T-helper 1 cell (primary cell): ENCODE measurements around the gene SGCB.

ENCODE experiments used
- DNase-seq, 5 donors: peaks; one replicate each; pipeline ENCODE4 v3.0.0-alpha.2; 2012 to 2020

SGCB gene

DNA sequence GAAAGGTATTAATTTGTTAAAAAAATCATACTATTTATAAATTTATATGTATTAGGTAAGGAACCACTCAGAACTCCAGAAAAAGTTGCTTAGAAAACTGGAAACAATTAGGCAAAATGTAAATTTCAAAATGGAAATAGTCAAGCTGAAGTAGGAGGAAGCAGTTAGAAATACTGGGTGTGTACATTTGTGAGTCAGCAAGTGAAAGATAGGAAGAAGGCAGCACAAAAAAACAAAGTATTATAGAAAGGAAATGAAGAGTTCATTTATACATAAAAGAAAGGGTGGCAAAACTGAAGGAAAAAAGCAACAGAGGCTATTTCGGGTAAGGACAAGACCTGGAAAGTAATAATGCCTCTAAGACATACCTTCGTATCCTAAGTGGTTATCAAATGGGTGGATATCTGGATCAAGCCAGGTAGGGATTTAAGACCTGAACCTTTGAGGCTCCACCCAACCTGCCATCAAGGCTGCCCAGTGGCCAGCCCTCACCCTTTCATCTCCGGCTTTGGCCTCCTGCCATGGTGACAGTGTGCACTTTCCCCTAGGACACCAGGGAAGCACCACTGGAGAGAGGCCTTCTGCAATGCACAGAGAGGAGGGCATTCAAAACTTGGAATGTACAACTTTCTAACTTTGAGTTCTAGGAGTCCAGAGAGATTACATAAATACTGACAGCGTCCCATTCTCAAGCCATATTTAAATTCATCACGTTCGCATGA lies 18.0 kb downstream of the SGCB start, which contains the start of gene LRRC66:
LRRC66 (minus strand) TSS at position 428 of the 722 bp plus-strand sequence. CDS start 2,750 bp downstream, outside the sequence.
- no peak for DNase-seq

DNA sequence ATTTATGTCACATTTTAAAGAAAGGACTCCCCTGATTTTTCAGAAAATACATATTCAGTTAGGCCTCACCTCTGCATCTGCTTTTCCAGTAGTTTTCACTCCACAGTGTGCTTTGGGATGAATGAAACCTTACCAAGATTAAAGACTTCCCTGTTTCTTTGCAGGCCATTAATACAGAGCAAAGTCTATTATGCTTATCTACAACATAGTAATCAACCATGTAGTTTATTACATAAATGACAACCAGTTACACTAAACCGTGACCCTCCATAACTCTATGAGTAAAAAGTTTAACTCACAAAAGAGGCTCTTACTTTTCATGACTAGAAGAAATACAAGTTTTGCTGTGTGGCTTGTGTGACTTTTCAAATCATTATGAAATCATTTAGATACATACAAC lies 20.3 kb downstream of the SGCB start:
- DNase-seq = no peak

DNA sequence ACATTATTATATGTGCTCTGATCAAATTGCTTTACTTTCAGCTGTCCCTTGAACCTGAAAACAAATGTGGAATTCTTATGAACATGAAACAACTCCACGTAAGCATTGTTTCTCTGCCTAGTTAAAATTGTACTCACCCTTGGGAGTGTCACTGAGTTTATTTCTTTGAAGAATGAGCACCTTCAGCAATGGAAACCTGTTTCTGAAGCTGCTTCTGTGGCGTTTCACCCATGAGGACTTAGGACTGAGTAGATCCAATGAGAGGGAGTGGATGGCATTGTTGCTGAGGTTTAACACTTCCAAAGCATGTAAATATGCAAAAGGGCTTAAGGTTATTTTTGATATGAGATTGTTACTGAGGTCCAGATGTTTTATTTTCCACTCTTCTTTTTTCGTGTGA lies 21.1 kb downstream of the SGCB start:
- DNase-seq = no peak

DNA sequence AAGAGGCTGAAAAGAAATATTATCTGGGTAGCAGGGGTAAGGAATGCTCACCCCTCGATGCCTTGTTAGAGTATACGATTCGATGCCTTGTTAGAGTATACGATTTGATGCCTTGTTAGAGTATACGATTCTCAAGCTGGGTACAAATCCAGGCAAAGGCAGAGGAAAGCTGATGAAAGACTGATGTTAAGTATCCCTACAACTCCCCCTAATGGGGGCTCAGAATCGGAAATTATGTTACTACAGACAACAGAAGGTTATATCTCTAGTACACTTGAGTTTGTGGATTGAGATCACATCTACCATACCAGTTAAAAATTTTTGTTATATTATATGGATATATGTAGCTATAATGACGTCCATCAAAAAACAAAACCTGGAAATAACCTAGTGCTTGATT lies 22.7 kb downstream of the SGCB start:
- no peak for DNase-seq

DNA sequence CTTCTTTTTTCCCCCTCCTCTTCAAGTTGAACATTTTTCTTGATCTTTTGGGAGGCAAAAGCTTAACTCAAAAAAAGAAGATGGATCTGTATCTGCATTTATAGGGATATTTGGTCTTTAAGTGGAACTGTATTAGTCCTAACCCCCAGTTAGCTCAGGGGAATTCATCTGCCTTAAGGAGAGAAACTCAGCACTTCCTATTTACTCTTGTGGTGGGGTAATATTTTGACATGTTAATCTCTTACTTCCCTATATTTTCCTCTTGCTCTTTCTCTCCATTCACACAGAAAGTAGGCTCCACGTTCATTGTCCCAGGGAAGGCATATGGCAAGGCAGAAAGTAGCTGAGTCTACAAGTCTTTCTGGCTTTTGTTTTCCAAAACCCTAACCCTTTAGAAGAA lies 23.2 kb downstream of the SGCB start:
- no peak for DNase-seq

DNA sequence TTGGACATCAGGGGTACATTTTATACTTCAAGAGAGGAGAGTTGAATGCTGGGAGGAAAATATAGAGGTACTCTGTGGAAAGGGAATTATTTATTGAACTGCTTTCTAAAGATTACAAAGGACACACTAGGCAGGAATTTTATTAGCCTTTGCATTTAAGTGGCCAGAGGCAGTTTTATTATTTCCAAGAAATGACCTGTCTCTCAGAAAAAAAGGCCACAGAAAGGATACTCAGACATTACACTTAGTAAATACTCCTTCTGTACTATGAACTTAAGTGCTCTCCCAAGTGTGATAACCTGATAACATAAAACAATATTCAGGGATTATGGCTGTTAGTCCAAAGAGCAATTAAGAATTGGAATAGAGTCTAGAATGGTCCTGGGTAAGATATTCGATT lies 25.4 kb downstream of the SGCB start:
- no peak for DNase-seq

DNA sequence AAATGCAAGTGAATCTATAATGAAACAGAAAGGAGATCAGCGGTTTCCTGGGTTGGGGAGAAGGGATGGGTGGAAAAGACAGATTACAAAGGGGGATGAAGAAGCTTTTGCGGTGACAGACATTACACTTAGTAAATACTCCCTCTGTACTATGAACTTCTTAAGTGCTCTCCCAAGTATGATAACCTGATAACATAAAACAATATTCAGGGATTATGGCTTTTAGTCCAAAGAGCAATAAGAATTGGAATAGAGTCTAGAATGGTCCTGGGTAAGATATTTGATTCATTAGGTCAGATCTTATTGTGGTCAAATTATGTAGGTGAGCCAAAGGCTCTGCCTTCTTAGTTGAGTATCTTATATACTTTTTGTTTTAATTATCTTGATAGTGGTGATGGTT lies 27.1 kb downstream of the SGCB start:
- no peak for DNase-seq

DNA sequence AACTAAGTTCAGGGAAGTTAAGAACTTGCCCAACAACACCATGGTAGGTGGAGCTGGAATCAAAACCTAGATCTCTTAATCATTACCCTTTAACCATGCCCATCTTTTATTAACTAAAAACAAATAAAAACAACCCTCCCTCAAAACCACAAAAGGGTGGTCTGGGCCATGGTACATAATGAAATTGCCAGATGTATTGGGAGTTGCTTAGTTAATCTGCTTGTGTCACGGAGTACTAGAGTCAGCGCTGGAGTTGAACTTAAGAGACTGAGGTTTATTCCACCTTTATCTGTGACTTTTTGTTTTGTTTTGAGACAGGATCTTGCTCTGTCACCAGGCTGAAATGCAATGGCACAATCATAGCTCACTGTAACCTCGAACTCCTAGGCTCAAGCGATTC lies 31.2 kb downstream of the SGCB start:
- no peak for DNase-seq

DNA sequence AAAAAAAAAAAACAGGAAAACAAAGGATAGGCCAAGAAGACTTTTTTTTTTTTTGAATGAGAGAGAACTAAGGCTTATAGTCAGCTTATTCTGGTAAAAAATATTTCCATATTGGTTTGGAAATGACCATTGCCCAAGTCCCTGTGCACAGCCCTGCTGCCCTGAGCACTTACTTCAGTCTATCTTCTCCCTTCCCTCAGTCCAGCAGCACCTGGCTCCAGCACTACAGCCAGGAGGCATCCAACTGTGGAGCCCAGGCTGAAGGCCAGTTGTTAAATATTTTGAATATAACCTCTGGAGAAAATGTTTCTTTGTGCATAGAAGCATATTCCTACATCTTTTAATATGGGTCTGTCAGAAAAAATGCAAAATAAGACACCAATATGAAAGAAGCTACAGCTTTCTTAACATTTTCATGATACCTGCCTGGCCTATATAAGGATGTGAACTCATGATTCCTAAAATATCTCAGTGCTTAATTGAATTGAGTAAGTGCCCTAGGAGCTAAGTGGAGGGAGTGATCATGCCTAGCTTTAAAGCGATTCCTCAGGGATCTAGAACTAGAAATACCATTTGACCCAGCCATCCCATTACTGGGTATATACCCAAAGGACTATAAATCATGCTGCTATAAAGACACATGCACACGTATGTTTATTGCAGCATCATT lies 32.4 kb downstream of the SGCB start:
- no peak for DNase-seq

DNA sequence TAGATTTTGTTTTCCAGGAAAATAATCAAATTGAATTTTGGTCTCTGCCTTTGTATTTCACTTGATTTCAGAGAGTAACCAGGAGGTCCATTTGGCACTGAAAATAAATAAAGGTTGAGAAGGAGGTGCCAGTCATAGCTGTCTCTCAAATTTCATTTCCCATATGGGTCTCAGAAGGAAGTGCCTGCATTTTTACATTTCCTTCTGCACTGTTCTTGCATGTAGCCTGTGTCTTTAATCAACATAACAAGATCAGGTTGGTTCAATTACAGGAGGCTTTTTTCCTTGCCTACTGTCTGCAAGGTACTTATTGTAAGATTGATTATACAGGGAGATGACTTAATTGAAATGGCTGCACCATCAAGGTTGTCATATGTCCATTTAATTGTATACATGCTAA lies 33.7 kb downstream of the SGCB start:
- DNase-seq = no peak

DNA sequence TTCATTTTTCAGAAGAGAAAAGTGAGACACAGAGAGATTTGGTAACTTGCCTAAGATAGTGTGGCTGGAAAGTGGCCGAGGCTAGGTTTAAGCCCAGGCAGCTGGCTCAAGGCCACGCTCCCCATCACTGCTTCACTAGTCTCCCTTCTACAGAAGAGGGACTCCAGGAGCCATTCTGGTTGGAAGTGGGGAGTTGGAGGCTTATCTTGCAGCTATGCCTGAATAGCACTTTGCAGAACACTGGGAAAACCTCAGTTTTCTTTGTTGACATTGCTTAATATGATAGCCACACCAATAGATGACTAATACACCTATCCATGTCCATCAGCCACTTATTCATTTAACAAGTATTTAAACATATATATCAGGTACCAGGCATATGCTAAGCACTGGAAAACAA lies 36.5 kb downstream of the SGCB start:
- no peak for DNase-seq

DNA sequence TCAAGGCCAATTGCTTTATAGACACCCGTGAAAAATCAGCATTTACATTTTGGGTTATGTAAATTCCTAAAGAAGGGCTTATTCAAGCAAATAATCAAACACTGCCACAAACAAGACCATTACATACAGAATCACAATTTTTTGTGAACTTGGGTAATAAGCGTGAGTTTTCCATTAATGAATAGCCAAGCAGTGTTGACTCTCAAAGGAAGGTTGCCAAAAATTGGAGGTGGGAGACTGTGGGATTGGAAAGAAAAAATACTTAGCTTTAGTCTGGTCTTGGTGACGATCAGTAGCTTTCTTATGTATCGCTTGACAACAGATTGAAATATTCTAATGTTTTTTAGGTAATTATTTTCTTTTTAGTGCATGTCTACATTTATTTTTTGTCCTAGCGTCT lies 38.8 kb downstream of the SGCB start:
- DNase-seq = no peak

DNA sequence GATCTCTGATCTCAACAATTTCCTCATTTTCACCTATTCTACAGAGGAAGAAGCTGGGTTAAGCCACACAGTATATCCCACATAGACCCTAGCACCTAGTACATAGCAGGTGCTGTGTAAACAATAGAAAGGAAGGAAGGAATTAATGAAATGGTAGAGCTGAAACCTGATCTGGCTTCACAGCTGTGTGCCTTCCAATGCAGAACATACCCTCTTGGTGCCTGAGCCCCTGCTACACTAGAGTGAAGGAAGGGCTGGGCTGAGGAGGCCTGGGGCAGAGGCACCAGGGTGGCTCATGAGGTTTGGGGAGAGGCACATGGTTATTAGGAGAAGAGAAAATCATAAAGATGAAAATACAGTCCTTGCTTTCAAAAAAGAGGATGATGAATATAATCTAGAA lies 39.3 kb downstream of the SGCB start:
- no peak for DNase-seq

DNA sequence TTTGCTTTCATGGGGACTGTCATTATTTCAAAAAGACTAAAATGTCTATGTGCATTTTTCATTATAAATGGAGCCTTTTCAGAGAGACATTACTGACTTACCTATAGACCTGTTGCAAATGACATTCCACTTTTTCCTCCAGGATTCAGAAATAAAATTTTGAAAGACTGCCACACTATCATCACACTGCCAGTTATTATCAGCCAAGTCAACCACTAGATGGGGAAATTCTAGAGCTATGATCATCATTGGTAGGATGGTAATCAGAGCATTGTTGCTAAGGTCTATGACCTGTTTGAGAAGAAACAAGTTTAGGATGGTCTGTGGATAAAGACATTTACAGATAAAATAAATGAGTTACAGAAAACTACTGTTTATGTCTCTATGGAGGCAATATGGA lies 40.5 kb downstream of the SGCB start:
- DNase-seq = no peak

DNA sequence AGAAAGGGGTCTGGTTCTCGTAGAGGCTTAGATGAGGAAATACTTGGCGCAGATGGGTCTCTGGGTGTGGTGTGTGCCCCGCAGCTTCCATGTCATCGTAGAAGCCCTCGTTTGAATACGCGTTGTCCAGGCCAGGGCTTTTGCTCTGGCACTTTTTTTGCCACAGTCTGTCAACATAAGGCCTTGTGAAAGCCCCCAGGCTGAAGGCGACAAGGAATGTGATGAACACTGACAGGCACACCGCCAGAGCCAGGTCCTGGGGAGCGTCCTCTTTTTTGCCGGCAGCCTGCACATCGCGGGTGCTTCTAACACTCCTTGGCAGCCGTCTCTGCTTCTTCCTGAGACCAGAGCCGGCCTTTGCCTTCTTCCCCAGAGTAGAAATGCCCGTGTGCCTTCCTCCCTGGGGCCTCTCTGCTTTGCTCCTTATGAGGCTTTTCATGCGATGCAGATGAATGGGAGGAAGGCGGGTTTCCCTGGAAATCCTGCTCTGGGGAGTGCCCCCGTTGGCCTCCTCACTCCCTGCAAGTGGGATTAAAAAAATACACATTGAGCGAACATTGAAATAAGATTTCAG lies 42.4 kb downstream of the SGCB start:
- DNase-seq = no peak
